GM18498 (cell line): Measurements from ENCODE around the gene PTPRN2.
"Not testable (repeated sequence)": the region's sequence is repeated elsewhere in the genome, so short reads cannot be mapped to it uniquely, and the experiment has no call there.

Source experiments
- ATAC-seq: cut with Tn5 transposase; IDR thresholded peaks from one replicate; pipeline ENCODE4 v1.9.1; 2021; ENCODE audit warnings: mild to moderate bottlenecking, moderate library complexity; ENCODE audit not compliant: unreplicated experiment

The PTPRN2 gene

DNA sequence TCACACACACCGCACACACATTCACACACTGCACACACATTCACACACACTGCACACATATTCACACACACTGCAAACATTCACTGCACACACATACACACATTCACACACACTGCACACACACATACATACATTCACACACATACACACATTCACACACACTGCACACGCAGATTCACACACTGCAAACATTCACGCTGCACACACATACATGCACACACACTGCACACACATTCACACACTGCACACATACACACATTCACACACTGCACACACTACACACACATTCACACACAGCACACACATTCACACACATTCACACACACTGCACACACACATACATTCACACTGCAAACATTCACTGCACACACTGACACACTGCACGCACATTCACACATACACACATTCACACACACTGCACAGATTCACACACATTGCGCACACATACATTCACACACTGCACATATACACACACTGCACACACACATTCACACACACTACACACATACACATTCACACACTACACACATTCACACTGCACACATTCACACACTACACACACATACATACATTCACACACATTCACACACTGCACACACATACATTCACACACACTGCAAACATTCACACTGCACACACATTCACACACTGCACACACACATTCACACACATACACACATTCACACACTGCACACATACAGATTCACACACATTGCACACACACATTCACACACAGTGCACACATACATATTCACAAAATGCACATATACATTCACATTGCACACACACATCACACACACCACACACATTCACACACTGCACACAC lies 325.1 kb downstream of the PTPRN2 start:
- no peak for ATAC-seq

DNA sequence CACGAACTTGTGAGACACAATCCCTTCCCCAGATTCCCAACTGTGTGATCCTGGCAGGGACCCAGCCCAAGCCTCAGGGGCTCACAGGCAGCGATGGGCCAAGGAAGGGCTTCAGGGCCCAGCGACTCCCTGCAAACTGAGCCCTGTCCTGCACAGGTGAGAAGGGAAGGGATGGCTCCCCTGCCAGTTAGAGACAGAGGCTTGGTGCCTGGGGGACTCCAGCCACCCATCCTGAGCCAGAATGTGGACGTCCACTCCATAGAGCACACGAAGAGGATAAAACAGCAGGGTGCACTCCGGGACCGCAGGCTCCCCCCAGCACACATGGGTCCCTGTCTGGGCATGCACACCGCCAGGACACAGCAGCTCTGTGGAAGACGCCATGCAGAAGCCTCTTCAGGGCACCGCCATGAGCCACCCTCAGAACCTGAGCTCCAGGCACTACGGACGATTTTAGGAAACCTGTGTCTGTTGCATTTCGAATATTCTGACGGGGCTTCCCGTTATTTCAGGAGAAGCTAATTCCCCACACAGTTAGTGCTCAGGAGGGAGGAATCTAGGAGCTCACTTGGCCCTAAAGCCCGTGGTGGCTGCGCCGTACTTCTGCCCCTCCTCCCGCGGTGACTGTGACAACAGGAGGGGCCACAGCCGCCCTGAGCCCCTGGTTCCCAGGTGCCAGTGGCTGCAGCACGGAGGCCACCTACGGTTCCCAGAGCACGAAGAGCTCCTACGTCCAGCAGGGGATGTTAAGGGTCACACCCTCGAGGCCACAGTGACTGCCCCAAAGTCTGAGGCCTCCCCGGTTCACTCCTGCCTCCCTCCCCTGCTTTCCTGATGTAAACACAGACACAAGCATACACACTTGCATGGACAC lies 326.0 kb downstream of the PTPRN2 start:
- ATAC-seq, result no peak

DNA sequence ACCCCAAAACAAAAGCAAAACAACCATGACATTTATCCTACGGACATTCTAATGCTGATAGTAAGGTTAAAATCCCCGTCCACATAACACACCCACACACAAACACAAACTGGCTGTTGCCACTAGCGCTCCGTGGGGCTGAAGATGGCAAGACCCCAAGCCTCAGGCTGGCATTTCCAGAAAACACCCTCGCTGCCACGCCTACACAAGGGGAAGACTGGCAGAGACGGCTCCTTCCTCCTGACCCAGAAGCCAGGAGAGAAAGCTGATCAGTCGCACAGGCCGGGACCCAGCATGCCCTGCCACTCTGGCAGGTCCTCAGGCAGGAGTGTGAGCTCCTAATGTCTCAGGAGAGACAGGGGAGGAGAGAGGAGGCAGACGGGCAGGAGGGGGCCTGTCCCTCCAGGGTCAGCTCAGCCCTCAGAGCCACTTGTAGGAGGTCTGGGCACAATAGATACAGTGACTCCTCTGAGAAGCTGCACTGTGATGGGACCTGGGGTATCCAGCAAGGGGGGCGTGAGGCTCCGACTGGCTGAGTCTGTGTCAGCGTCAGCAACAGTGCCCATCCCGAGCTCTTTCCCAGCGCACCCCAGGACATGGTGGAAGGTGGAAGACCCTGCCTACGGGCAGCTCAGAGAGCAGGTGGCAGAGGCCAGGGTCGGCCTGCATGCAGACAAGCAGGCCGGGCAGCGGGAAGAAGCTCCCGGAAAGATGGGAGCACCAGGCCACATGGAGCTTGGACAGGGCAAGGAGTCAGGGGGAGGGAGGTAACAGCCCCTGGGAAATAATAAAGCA lies 326.9 kb downstream of the PTPRN2 start:
- ATAC-seq, result no peak

DNA sequence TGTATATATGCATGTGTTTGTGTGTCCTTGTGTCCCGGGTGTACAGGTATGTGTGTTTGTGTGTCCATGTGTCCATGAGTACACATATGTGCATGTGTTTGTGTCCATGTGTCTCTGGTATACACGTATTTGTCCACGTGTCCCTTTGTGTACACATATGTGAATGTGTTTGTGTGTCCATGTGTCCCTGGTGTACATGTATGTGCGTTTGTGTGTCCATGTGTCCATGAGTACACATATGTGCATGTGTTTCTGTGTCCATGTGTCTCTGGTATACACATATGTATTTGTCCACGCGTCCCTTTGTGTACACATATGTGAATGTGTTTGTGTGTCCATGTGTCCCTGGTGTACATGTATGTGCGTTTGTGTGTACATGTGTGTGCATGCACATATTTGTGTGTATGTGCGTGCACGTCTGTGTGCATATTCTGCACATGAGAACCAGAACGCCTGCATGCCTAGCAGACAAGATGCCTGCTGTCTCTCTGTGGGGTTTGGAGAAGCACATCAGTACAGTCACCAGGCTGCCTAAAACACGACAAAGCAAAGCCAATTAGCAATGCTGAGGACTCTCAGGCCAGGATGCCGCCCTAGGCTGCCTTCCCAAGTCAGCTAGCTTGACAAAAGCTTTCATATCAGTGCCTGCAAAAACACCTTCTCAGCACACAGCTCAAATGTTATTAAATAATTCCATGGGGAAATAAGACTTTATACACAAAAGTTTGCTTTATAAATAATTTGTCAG lies 327.8 kb downstream of the PTPRN2 start:
- no peak for ATAC-seq

DNA sequence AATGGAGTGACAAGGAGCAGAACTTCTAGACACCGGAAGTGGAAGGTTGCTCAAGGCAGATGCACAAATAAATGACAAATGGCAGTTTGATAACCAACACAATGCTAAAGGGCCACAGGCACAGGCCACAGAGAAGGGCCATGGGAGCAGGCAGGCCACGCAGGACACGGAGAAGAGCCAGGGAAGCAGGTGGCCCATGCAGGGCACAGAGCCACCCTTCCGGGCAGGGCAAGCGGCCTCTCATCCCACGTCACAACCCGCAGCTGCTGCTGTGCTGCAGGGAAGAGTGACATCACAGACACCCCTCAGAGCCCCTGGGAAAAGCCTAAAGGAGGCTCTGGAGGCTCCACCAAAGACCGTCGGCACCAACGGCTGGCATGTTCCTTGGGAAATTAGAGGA lies 328.5 kb downstream of the PTPRN2 start:
- ATAC-seq, result no peak

DNA sequence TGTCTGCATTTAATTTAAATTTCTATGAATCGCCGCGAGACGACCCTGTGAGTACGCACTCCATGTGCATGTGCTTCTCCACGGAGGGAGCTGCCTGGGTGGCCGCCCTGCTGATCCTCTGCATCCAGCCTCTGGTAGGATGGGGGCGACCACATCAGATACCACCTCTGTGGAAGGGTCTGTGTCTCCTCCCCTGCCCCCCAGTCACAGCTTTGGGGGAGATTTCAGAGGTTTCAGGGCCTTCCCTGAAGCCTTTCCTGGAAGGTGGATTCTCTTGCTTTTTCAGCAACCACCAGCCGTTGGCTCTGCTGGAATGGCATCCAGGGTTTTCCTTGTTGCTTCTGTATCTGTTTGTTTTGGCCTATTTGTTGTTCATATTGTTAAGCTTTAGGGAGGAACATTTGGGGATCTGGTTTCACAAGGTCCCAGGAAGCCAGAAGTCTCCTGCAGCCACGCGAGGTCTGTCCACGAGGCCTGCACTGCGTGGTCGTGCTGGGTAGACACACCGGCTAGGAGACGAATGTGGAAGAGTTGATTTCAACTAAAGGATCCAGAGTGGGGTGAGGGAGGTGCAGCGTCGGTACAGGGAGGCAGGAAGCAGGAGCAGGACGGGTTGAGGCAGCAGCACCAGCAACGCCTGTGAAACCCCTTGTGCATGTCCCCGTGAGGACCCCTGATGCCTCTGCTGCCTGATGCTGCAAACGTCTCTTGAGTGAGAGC lies 329.1 kb downstream of the PTPRN2 start:
- no peak for ATAC-seq

DNA sequence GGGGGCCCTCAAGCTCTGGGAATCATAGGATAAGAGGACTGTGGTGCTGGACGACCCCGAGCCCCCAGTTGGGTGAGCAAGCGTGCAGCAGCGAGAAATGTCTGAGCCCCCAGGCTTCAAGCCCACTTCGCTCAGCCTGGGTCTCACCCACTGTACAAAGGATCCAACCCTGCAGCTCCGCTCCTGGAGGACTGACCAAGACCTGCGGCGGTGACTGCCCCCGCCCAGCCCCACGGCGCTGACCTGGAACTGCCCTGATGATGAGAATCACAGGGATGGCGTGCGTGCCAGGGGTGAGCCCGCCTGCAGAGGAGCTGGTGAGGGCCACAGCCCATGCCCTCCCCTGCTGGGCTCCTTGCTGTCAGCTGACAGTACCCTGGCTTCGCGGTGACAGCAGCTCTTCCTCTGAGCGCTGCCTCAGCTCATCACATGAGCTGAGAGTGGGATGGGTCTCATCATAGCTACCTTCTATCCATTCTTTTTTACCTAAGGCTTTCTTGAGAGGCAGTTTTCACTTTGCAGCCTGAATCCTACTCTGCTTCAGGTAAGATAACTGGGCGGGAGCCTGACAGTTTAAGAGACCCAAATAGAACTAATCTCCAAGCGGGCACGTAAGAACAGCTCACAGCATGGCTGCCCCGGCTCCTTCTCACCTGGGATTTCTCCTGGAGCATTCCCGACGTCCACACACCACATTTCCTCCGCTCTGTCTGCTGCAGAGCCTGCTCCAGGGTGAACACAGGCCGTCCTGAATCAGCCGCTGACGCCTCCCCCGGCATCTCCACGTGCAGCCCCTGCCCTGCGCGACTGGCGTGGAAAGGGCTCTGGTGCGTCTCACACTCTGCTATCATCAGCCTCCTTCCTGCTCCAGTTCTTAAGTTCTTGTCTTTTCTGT lies 329.9 kb downstream of the PTPRN2 start:
- ATAC-seq, result no peak

DNA sequence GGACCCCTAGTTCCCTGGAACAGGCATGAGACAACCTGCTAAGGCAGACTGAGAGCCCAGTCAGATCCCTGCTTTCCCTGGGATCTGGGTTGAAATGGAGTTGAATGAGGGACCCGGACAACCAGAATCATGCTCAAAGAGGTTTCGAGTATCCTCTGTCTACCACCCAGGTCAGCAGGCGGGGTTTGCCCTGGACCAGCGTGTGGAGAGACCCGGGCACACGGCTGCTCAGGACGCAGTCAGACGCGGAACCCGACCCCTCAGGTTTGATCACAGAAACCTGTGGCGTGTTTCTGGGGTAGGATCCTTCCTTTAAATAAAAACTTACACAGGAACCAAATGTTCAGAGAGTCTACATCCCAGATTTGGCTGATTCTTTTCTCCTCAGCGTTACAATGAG lies 330.6 kb downstream of the PTPRN2 start:
- ATAC-seq, result no peak

DNA sequence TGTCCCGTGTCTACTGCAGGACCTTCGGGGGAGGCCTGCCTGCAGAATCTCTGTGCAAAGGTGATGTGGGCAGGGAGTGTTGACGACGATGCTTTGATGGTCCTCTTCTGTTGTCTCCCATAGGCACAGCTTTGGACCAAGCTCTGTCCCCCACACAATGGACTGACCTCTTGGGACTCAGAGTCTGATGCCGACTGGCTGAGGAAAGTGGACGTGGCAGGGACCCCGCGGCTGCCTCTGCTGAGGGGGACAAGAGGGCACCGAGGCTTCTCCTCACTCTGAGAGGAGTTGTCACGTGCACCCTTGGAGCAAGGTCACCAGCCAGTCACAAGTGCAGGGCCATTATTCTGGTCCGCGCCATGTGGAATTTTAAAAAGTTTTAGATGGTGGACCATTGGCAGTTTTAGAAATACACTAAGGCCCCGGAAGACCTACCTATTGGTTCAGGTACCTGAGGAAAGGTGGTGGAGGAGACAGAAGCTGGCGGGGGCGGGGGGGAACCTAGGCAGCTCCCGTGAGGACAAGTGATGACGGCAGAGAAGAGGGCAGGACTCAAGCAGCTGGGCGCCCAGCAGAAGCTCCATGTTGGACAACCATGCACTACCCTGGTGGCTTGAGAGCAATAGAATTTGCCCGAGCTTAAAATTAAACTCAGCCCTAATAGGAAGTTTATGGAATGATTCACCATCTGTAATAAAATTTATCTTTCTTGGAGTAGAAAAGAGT lies 331.4 kb downstream of the PTPRN2 start:
- no peak for ATAC-seq

DNA sequence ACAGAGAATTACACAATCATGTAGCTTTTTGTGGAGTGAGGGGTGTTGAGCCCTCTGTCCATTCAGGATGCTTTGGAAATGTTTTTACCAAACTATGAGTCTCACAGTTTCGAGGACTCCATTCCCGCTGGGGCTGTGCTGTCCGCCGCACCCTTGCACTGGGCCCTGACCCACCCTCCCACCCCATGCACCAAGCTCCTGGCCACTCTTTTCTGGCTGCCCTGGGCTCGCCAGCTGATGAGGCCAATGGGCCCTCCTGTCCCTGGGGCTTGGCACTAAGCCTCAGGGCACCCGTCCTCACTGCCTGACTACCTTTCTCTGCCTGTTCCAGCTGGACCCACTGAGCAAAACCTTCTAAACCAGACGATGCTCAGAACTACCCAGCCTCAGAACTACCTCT lies 332.1 kb downstream of the PTPRN2 start:
- no peak for ATAC-seq

DNA sequence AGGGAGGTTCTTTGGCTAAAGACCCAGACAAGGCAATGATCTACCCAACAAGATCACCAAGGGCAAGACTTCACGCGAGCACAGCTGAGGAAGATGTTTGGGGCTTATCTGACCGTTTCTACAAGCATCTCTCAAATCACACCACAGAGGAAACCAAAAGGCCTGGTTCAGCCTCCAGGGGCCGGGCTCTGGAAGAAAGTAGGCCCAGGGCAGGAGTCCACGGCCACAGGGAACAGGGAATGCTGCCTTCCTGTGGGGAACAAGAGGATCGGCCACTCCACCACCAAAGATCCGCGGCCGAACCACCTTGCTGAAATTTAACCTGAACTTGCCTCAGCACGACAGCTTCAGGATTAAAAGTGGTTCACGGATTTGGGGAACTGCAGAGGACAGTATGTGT lies 332.5 kb downstream of the PTPRN2 start:
- no peak for ATAC-seq

DNA sequence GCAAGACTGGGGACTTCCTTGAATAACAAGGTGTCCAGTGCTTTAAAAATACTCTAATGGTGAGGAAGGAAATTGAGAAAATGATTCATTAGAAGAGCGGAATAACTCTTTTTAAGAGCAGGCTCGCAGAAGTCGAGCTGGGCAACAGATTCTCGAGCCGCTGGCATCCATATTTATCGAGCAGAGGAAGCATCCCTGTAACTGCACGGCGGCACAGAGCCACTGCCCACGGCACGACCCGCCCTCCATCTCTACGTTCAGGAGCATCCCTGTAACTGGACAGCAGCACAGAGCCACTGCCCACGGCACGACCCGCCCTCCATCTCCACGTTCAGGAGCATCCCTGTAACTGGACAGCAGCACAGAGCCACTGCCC lies 334.0 kb downstream of the PTPRN2 start:
- not testable (repeated sequence) for ATAC-seq

DNA sequence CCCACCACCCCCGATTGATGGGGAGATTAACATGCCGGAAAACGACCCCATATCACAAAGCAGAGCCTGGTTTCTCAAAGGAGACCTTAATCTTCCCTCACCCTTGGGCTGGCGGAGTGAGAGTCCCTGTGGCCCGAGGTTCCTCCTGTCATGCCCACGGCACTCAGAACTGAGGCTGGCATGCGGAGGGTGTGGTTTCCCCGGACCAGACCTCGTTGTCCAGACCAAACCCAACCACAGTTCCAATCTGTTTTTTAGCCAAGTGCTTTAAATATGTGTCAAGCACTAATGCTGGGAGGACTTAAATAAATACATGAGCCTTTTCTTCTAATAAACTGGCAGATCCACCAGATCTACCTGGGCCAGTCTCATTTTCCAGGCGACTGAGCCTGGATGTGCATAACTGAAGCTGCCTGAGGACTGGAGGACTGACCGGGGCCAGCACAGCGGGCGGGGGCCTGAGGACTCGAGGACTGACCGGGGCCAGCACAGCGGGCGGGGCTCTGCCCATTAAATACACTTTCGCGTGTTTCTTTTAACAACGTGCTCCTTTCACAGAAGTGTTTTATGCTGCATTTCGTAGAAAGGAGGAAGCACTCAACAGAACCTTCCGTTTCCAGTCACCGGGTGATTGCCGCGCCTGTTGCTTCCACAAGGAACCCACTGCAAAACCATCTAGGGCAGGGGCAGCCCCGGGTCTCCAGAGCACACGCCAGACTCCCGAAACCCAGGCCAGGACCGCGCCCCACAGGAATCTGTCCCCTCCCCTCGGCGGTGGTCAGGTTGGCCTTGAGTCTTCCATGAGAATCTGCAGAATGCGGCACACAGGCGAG lies 334.6 kb downstream of the PTPRN2 start:
- no peak for ATAC-seq

DNA sequence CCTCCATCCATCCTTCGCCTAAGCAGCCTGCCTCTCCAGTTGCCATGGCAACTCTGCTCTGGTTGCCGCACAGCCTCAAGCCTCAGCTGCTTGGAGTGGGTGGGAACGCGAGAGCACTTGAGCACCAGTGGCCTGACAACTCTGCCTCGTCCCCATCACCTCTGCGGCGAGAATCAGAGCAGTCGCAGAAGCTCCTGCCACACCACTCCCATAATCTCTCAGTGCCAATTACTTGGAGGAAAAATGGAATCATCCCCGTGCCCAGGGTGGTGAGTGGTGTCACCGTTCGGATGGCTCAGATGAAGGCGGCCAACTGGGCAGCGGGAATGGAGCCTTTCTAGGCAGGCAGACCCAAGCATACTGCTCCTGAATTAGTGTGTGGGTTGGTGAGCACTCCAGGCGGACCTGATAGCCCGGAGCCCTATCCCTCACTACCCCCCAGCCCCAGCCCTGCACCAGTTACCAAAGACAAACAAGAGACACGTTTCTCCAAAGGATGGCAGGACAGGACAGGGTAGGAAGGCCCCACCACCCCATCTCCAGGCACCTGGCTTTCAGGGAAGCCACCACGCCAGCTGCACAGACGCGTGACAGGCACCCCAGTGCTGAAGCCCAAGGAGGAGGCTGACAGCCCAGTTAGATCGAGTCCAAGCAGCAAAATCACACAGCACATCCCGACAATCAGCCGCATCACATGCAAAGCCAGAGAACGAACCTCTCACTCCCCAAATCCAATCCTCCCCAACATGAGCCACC lies 335.4 kb downstream of the PTPRN2 start:
- no peak for ATAC-seq

DNA sequence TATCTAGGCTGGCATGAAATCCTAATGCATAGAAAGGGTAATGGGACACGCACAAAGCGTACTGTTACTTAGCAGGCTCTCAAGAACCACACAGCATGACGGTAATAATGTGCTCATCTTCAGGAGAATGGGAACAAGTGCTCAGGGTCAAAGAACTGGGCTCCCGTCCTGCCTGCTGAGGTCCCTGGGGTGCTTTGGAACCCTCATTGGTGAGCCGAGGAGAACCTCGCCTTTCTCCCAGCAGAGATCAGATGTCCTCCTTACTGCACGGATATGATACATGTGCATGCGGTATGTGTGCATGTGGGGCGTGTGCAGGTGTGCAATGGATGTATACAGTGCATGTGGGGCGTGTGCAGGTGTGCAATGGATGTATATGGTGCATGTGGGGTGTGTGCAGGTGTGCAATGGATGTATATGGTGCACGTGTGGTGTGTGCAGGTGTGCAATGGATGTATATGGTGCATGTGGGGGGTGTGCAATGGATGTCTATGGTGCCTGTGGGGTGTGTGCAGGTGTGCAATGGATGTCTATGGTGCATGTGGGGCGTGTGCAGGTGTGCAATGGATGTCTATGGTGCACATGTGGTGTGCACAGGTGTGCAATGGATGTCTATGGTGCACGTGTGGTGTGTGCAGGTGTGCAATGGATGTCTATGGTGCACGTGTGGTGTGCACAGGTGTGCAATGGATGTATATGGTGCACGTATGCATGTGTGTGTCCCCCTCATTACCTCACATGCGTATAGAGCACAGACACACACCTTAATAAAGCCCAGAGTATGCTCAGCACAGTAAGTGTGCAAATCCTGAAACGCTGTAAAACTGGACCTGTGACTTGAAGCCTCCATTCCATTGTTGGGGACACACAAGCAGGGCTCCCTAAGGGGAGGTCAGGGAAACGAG lies 336.3 kb downstream of the PTPRN2 start:
- ATAC-seq, result no peak

DNA sequence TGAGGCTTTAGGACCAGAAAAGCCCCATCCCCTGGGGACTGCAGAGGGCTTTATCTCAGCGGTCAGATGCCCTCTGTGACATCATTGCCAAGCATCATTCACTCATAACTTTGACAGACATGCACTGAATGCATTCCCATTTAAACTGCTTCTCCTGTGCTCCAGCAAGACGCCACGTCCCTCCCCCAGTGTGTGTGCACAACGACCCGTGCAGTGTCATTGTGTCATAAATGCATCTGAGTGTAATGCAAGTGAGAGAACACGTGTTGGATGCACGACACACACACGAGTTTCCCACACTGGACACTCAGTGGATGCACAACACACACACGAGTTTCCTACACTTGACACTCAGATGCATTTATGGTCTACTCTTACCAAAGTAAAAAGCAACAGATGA lies 337.9 kb downstream of the PTPRN2 start:
- ATAC-seq, result no peak
